KMS-11 (cell line): ENCODE results near the gene UPK1A.

Experiments used
- H2AFZ ChIP-seq: fragments of 200-600 bp; sonication (generic); 2 replicates; pipeline ENCODE4 v1.6.1; 2016; ENCODE audit warnings: antibody characterized with exemption, mixed run types, low read depth
- H3K27ac ChIP-seq: fragments of 200-600 bp; sonication (generic); 2 replicates; pipeline ENCODE4 v1.6.1; 2016; ENCODE audit warnings: mild to moderate bottlenecking, mixed run types
- H3K27me3 ChIP-seq: fragments of 200-600 bp; sonication (generic); 2 replicates; pipeline ENCODE4 v1.6.1; 2017; ENCODE audit warnings: mild to moderate bottlenecking, low read depth, mixed run types, moderate library complexity; ENCODE audit not compliant: insufficient read depth
- H3K36me3 ChIP-seq: fragments of 200-600 bp; sonication (generic); 2 replicates; pipeline ENCODE4 v1.6.1; 2017; ENCODE audit warnings: mild to moderate bottlenecking, mixed run types; ENCODE audit not compliant: insufficient read depth
- H3K4me1 ChIP-seq: fragments of 200-600 bp; sonication (generic); 2 replicates; pipeline ENCODE4 v1.6.1; 2016; ENCODE audit warnings: mild to moderate bottlenecking, low read depth, mixed run types; ENCODE audit not compliant: poor library complexity, severe bottlenecking
- H3K4me2 ChIP-seq: fragments of 200-600 bp; sonication (generic); 2 replicates; pipeline ENCODE4 v1.7.0; 2016; ENCODE audit warnings: mild to moderate bottlenecking, mixed run types
- H3K4me3 ChIP-seq: fragments of 200-600 bp; sonication (generic); IDR thresholded peaks from 2 replicates; pipeline ENCODE4 v1.6.1; 2017; ENCODE audit warnings: low read depth, low read length, mixed read lengths; ENCODE audit not compliant: insufficient read depth
- H3K79me2 ChIP-seq: fragments of 200-600 bp; sonication (generic); 2 replicates; pipeline ENCODE4 v1.6.1; 2016; ENCODE audit warnings: low read depth, mixed run types; ENCODE audit not compliant: insufficient read depth
- H3K9ac ChIP-seq: fragments of 200-600 bp; sonication (generic); 2 replicates; pipeline ENCODE4 v1.6.1; 2016; ENCODE audit warnings: mild to moderate bottlenecking, mixed run types
- H4K20me1 ChIP-seq: fragments of 200-600 bp; sonication (generic); 2 replicates; pipeline ENCODE4 v1.6.1; 2016; ENCODE audit warnings: mild to moderate bottlenecking, mixed run types; ENCODE audit not compliant: insufficient read depth
- TF ChIP-seq, protein P1 (sequence below): fragments of 200-600 bp; sonication (generic); conservative IDR thresholded peaks from 2 replicates; pipeline ENCODE4 v1.6.1; 2017; ENCODE audit warnings: low read depth, mild to moderate bottlenecking, antibody characterized with exemption, low read length, moderate library complexity, mixed read lengths

Gene UPK1A

DNA sequence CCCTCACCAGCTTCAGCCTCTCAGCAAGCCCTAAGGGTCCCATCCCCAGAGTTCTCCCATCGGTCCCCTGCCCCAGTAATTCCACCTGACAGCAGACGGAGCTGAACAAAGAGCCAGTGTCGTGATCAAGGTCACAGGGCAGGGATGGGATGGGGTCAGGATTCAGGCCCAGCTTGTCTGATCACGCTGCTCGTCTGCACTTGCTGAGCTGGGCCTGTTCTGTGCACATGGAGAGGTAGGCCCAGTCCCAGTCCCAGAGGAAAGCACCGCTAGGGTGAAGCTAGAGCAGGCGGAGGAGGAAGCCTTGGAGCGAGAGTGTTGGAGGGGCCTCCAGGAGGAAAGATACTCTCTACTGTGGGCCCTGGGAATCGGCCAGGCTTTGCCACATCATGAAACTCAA lies 44.6 kb upstream of the UPK1A start:
- no peak overlapping the region for H2AFZ ChIP-seq
- no peak overlapping the region for H3K4me3 ChIP-seq
- no peak overlapping the region for H3K9ac ChIP-seq
- no peaks in the 10 kb centered on the region for H3K27me3 ChIP-seq
- H3K4me1 ChIP-seq = no peaks in the 10 kb centered on the region
- no peaks in the 10 kb centered on the region for H3K79me2 ChIP-seq
- H4K20me1 ChIP-seq = no peaks in the 10 kb centered on the region
- no peak overlapping the region for H3K4me2 ChIP-seq
- H3K36me3 ChIP-seq = no peaks in the 10 kb centered on the region
- no peak overlapping the region for H3K27ac ChIP-seq
- TF ChIP-seq, protein P1, sequence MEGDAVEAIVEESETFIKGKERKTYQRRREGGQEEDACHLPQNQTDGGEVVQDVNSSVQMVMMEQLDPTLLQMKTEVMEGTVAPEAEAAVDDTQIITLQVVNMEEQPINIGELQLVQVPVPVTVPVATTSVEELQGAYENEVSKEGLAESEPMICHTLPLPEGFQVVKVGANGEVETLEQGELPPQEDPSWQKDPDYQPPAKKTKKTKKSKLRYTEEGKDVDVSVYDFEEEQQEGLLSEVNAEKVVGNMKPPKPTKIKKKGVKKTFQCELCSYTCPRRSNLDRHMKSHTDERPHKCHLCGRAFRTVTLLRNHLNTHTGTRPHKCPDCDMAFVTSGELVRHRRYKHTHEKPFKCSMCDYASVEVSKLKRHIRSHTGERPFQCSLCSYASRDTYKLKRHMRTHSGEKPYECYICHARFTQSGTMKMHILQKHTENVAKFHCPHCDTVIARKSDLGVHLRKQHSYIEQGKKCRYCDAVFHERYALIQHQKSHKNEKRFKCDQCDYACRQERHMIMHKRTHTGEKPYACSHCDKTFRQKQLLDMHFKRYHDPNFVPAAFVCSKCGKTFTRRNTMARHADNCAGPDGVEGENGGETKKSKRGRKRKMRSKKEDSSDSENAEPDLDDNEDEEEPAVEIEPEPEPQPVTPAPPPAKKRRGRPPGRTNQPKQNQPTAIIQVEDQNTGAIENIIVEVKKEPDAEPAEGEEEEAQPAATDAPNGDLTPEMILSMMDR = no peak

DNA sequence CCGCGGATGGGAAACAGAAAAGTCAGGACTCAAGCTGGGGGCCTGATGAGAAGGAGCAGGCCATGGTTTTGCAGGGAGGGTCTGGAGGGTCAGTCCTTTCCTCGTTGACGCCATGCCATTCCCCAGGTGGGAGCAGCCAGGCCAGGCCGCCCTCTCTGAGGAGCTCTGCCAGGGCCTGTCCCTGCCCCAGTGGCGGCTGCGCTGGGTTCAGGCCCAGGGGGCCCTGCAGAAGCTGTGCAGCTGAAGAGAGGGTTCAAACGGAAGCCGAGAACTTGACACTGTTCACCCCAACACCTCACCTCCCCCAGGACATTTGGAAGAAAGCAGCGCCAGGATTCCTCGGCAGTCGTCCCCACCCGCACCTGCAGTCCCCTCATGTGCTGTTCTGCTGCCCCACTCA lies 43.6 kb upstream of the UPK1A start:
- Histone ChIP-seq H3K79me2 (no peaks in the 10 kb centered on the region), H3K27ac (no peak overlapping the region), H3K9ac (no peak overlapping the region), H3K36me3 (no peaks in the 10 kb centered on the region), H3K4me2 (no peak overlapping the region), H3K4me1 (no peaks in the 10 kb centered on the region), H2AFZ (no peak overlapping the region), H4K20me1 (no peaks in the 10 kb centered on the region), H3K4me3 (no peak overlapping the region), H3K27me3 (no peaks in the 10 kb centered on the region)
- TF ChIP-seq, protein P1 = no peak

DNA sequence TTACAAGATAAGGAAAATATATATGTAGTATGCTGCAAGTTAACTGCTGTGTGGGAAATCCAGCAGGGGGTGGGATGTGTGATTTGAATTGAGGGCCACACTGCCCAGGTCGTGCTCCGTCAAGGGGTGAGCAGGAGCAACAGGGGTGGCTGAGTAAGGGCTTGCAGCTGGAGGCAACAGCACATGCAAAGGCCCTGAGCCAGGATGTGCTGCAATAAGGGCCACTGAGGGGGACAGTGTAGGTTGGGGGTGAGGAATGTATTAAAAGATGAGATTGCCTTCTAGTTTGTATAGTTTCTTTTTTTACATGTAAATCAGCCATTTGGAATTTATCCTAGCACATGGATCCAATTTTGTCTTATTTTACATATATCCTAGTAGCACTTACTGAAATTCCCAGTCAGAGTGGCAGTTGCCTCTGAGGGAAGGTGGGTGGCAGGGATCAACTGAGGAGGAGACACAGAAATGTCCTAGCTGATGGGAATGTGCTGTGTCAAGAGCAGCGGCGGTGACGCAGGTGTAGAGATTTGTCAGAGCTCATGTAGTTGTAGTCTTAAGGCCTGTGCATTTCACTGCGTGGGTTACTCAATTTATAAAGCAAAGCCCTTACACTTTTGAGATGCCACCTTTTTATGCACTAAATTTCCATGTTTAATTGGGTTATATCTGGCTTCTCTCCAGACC lies 42.8 kb upstream of the UPK1A start:
- Histone ChIP-seq H3K4me2 (no peak overlapping the region), H2AFZ (no peak overlapping the region), H3K4me1 (no peaks in the 10 kb centered on the region), H3K9ac (no peak overlapping the region), H3K79me2 (no peaks in the 10 kb centered on the region), H3K27ac (no peak overlapping the region), H3K36me3 (no peaks in the 10 kb centered on the region), H3K27me3 (no peaks in the 10 kb centered on the region), H3K4me3 (no peak overlapping the region), H4K20me1 (no peaks in the 10 kb centered on the region)
- TF ChIP-seq, protein P1 = no peak

DNA sequence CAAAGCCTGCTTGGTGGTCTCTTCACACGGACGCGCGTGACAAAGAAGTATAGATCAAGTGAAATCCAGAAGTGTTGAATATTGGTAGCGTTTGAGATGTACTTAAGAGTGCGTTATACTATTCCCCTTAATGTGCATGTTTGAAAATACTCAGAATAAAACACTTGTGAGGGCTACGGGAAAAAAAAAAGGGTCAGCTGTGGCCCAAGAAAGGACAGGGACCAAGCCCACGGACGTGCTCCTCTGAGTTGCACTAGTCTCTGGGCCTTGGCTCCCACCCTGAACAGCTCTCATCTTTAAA lies 38.1 kb upstream of the UPK1A start:
- Histone ChIP-seq H4K20me1 (no peaks in the 10 kb centered on the region), H3K36me3 (no peaks in the 10 kb centered on the region; the same call in 1 of the 2 replicates), H3K27ac (peak overlapping the region; percentile 64), H3K27me3 (no peaks in the 10 kb centered on the region), H3K9ac (peak overlapping the region; percentile 87), H2AFZ (peak overlapping the region; percentile 85), H3K4me1 (peaks cover 7% of the 10 kb centered on the region), H3K4me2 (peak overlapping the region; percentile 99), H3K4me3 (peak overlapping the region; percentile 64), H3K79me2 (peaks cover 12% of the 10 kb centered on the region; the same call in 1 of the 2 replicates)
- TF ChIP-seq, protein P1 = no peak
